ENCODE measurements around the gene CTBP1.

DNA sequence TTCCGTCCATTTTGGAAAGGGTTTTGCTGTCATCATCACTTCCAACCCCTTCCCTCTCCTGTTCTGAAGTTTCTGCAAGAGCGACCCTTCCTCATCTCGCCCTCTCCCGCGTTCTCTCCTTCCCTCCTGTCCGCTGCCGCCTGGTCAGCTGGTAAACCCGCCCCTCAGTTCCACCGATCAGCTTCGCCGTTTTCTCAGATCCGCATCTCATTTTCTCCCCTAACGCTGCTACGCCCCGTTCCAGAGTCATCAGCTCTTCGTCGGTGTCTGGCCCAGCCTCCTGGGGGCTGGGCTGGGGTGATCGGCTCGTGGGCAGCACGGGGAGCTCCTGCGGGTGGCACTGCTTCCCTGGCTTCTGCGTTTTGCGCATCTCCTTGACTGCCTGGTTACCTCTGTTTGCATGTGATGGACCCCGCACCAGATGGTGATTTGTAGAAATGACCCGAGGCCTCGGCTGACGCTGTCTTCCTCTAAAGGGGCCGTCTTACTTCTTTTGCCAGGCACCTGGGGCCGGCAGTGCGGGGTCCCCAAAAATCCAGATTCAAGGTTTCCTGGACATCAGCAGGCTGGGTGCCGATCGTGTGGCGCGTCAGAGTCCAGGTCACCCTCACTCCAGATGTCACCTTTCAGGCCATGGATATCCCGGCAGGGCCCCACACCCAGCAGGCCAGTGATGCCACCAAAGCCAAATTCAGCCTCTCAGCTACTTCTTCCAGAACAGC lies 13.4 kb downstream of the CTBP1 start:
- TF ChIP-seq CTCF (IDR thresholded peaks at IDR 0.05) (no peak), POLR2A (IDR thresholded peaks at IDR 0.05) (no peak)

All from breast epithelium (tissue), 3 donors.